ENCODE results near the gene SCUBE1. TPM values are rescaled to one million over a fixed set of nuclear protein-coding genes. Genes with fewer than 3 reads are reported as not detected.

Gene SCUBE1
- total RNA-seq, 1 donor from 2014 or later = 2.9 TPM

DNA sequence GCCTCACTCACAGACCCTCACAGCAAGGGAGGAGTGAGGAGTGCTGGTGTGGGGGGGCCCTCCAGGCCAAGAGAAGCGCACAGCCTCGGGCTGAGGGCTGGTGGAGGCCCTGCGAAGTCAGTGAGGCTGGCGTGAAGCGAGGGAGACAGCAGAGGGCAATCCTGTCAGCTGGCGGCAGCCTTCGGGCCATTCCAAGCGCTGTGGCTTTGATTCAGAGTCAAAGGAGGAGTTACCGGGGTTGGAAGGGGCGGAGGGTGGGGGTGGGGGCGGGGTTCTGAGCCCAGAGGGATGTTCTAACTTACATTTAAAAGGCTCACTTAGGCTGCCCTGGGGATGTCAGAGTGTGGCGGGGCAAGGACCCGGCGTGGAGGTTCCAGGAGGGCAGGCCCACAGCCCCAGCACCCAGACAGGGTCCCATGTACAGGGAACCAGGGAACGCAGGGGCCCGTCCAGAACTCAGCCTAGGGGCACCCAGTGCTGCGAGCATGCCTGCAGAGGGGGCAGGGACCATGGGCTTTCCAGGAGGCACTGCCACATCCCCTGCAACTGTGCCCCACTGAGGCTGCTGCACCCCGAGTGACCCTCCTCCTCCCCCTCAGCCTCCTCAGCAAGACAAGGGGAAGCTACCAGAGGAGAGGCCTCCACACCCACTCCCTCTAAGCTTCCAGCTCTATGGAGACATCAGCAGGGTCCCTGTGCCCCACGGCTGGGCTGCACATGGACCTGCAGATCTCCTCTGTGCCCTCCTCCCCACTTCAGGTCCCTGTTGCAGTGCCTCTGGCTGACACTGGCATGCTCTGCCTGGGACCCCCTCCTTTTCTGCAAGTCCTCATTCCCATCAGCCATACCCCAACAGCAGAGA is 116.6 kb downstream of the SCUBE1 start:
- no peak for DNase-seq (ENCODE audit: low spot score)
- ATAC-seq = no peak

DNA sequence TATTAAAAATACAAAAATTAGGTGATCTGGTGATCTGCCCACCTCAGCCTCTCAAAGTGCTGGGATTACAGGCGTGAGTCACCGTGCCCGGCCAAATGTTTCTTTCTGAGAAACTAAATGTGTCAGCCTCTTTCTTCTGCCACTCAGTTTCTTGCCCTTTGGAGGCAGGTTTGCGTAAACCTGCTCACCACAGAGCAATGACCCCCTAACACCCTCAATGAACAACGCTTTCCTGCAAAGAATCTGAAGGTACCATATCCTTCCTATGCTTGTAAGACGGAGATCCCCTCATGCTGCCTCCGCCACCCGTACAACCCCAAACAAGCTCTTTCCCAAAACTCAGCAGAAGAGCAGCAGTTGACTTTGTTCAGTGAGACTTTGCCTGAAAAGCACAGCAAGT is 117.6 kb downstream of the SCUBE1 start:
- ATAC-seq = no peak

DNA sequence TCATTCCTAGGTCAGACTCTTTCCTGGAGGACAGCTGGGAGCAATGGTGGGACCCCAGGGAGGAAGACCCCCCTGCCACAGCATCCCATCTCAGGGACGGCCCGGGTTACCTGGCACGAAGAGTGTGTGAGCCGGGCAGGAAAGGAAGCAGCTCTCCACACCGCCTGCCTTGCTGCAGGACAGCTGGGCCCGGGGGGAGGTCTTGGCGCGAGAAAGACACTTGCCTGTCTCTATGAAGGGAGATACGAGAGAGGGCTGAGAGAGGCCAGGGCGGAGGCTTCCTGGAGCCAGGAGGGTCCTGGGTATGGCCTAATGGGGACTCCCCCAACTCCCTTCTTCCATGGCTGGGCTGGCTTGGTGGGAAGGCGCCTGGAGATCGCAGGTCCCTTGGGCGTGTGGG is 120.2 kb downstream of the SCUBE1 start:
- no peak for DNase-seq (ENCODE audit: low spot score)
- no peak for ATAC-seq

More for the DNA sequence above, 117.6 kb downstream of the SCUBE1 start:
- DNase-seq (ENCODE audit: low spot score) = no peak

DNA sequence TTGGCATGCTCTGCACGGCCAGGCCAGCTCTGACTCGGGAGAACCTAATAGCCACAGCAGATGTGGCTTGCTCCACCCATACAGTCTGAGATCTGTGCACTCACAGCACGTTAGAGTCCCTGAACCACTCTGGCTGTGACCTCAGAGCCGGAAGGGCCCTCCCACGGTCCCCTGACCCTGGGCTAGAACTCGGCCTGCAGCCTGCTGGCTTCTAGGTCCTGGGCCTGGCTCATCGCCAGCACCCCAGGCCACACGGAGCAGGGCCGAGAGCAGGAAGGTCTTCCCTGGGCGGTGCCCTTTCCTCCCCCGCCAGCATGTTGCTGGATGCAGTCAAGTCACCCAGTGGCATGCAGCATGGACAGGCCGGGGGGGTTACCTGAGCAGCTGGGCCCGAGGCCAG is 120.9 kb downstream of the SCUBE1 start:
- ATAC-seq (peak; percentile 52), DNase-seq (ENCODE audit: low spot score) (no peak)

- ATAC-seq (no peak), DNase-seq (ENCODE audit: low spot score) (no peak)
These were observed 122.4 kb downstream of the SCUBE1 start for GRCh38 chr22:43220625-43221380.

- ATAC-seq = no peak
- DNase-seq (ENCODE audit: low spot score) = no peak
These were observed 124.4 kb downstream of the SCUBE1 start for GRCh38 chr22:43218786-43219185.

- ATAC-seq (no peak), DNase-seq (ENCODE audit: low spot score) (no peak)
These were observed 125.7 kb downstream of the SCUBE1 start for GRCh38 chr22:43217285-43218030.

DNA sequence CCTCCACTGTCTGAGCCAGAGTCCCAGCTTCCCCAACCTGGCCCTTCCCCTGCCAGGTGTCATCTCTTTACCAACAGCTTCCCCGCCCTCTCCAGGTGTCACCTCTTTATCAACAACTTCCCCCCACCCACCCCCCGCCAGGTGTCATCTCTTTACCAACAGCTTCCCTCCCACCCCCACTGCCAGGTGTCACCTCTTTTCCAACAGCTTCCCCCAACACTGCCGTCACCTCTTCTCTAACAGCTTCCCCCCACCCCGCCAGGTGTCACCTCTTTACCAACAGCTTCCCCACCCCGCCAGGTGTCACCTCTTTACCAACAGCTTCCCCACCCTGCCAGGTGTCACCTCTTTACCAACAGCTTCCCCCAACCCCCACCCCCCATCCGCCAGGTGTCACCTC is 126.4 kb downstream of the SCUBE1 start:
- no peak for DNase-seq (ENCODE audit: low spot score)

GRCh38 chr22:43213962-43214361 is 129.2 kb downstream of the SCUBE1 start:
- DNase-seq (ENCODE audit: low spot score) = no peak
- no peak for ATAC-seq

More for the DNA sequence above, 126.4 kb downstream of the SCUBE1 start:
- ATAC-seq = no peak

- no peak for DNase-seq (ENCODE audit: low spot score)
- ATAC-seq = no peak
These were observed 130.1 kb downstream of the SCUBE1 start for GRCh38 chr22:43213051-43213450.

DNA sequence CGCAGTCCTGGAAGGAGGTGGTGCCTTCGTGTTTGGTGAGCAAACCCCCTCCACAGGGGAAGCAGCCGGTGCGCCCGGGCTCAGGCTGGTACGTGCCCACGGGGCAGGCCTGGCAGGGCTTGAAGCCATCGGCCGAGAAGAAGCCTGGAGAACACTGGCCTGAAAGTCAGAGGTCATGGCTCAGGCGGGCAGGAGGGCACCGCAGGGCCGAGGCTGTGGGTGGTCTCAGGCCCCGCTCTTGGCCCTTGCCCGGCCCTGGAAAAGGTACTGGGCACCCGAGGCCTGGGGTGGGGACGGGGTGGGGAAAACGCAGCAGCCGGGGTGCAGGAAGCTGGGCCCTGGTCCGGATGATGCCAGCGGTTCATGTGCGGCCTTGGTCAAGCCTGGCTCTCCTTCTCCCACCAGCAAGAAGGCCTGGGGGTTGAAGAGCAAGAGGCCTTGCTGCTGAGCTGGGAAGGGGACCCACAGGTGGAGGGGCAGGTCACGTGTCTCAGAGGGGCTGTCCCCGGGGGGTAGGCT is 130.7 kb downstream of the SCUBE1 start:
- no peak for DNase-seq (ENCODE audit: low spot score)
- ATAC-seq = no peak

DNA sequence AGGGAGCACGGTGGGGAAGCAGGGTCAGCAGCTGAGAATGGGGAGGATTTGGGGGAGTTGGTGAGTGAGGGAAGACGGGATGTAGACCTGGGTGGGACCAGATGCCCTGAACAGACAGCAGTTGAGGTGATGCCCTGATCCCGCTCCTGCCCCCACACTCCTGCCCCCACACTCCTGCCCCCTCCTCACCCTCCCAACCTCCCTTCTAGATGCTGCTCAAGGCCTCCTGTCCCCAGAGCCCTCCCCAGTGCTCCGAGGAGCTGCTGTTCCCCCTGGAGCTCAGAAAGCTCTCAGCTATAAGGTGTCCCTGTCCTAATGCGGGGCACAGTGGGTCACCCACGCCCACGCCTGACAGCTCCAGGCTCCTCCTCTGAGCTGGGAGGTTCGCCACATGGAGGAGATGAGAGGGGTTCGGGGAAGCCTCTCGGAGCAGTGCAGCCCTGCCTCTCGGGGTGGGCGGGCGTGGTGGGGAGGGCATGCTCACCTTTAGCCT is 131.2 kb downstream of the SCUBE1 start:
- ATAC-seq (no peak), DNase-seq (ENCODE audit: low spot score) (no peak)

DNA sequence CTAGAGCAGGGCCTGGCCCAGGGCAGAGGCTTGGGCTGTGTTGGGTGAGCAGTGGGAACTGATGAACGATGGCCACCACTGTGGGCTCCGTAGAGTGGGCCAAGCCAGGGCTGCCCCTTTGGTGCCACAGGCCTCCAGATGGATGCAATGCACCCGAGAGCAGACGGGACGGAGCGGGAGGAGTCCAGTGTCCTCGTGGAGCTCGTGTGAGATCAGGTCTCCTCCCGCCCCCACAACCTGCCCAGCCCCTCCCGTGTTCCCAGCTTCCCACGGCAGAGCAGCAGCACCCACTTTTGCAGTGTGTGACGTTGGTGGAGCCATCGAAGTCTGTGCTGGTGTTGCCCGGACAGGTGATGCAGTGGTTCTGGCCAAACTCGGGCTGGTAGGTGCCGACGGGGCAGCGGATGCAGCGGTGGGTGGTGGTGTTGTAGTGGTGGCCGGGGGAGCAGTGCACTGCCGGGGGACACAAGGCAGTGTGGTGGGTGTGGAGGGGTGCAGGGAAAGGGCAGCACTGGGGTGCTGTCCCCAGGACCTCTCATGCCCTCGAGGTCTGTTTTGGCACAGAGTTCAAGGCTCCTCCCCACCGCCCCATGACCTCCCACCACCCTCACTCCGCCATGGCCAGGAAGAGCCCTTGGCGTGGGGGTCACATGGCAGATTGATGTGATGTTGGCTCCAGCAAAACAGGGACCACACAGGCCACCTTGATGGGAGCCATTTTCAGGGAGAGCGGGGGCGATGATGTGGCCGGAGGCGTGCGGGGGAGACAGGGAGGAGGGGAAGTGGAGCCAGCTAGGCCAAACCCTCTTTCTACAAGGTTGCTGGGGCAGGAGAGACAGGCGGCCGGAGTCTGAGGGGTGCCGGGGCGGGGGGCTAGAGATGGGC is 132.3 kb downstream of the SCUBE1 start:
- DNase-seq (ENCODE audit: low spot score) (no peak), ATAC-seq (no peak)

GRCh38 chr22:43209971-43210370 is 133.2 kb downstream of the SCUBE1 start:
- no peak for DNase-seq (ENCODE audit: low spot score)
- no peak for ATAC-seq

DNA sequence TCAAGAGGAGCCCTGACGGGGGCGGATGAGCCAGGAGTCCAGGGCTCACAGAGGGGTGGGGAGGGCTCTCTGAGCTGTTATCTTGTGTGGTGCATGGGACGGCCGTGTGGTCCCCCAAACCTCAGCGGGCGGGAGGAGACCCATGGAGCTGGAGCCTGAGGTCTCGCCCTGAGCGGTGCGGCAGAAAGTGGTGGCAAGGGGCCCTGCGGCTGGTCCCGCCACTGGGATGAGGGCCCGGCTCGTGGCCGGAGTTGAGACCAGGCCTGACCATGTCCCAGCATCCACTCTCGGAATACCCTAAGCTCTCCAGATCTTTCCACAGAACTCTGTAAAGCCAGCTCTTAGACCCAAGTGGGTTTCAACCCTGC is 133.7 kb downstream of the SCUBE1 start:
- DNase-seq (ENCODE audit: low spot score) (no peak), ATAC-seq (no peak)

- ATAC-seq (no peak), DNase-seq (ENCODE audit: low spot score) (no peak)
These were observed 134.3 kb downstream of the SCUBE1 start for GRCh38 chr22:43208703-43209522.

GRCh38 chr22:43207849-43208702 is 135.1 kb downstream of the SCUBE1 start:
- ATAC-seq = no peak
- no peak for DNase-seq (ENCODE audit: low spot score)

GRCh38 chr22:43207386-43207785 is 135.8 kb downstream of the SCUBE1 start:
- DNase-seq (ENCODE audit: low spot score) = no peak
- ATAC-seq = no peak
